K562 (cell line): Measurements from ENCODE around the gene JADE2. TPM values are rescaled to one million over a fixed set of nuclear protein-coding genes. Genes with fewer than 3 reads are reported as not detected.

Experiments
- CBFB ChIP-seq: sonication (generic); formaldehyde crosslinking; IDR thresholded peaks from 2 replicates; pipeline ENCODE4 v1.4.0; 2020; ENCODE audit warnings: mild to moderate bottlenecking, missing genetic modification reagents
- CBX2 ChIP-seq: fragments of 200-600 bp; sonication (generic); IDR thresholded peaks from one replicate; pipeline ENCODE4 v1.6.1; 2012; ENCODE audit warnings: mild to moderate bottlenecking, low read length, inconsistent platforms; ENCODE audit not compliant: insufficient read depth, poor library complexity, severe bottlenecking
- CBX8 ChIP-seq: fragments of 200-600 bp; sonication (generic); IDR thresholded peaks from 2 replicates; pipeline ENCODE4 v1.6.1; 2012; ENCODE audit warnings: borderline replicate concordance, mixed run types, low read depth, mild to moderate bottlenecking, moderate library complexity, mixed read lengths, low read length, control low read depth, inconsistent platforms; ENCODE audit not compliant: poor library complexity, severe bottlenecking; ENCODE audit errors: extremely low read depth
- HDAC8 ChIP-seq: fragments of 450-650 bp; IDR thresholded peaks from 2 replicates; pipeline ENCODE4 v1.6.1; 2016; ENCODE audit warnings: mild to moderate bottlenecking, missing genetic modification characterization, moderate library complexity, missing compliant biosample characterization
- KAT8 ChIP-seq: fragments of 450-650 bp; IDR thresholded peaks from 2 replicates; pipeline ENCODE4 v1.6.1; 2016; ENCODE audit warnings: low read depth, mild to moderate bottlenecking
- KLF1 ChIP-seq: fragments of 450-650 bp; IDR thresholded peaks from 2 replicates; pipeline ENCODE4 v1.6.1; 2016; ENCODE audit warnings: missing genetic modification characterization, missing compliant biosample characterization
- LARP7 ChIP-seq: fragments of 450-650 bp; IDR thresholded peaks from 2 replicates; pipeline ENCODE4 v1.6.1; 2016
- MAFF ChIP-seq: IDR thresholded peaks from 2 replicates; pipeline ENCODE4 v1.6.1; 2012; ENCODE audit warnings: low read length, improper control_type of control experiment
- MBD2 ChIP-seq: sonication (generic); IDR thresholded peaks from 2 replicates; pipeline ENCODE4 v1.6.1; 2016; ENCODE audit warnings: low read depth, borderline replicate concordance
- MECOM ChIP-seq: fragments of 250-450 bp; sonication (Bioruptor Pico); IDR thresholded peaks from 2 replicates; pipeline ENCODE4 v1.8.0; 2022; ENCODE audit warnings: inconsistent platforms
- NFE2L1 ChIP-seq: fragments of 450-650 bp; IDR thresholded peaks from 2 replicates; pipeline ENCODE4 v1.6.1; 2016; ENCODE audit warnings: missing genetic modification characterization, low read depth, mild to moderate bottlenecking, missing compliant biosample characterization, moderate library complexity, borderline replicate concordance
- NONO ChIP-seq, 2 experiments: fragments of 200-400 bp in 1 of 2; fragments of 450-650 bp in 1 of 2; formaldehyde crosslinking in 1 of 2; IDR thresholded peaks; 2 replicates each; pipeline ENCODE4 v1.6.1; 2017; ENCODE audit warnings: low read depth in 2 of 2, mild to moderate bottlenecking in 2 of 2, moderate library complexity in 2 of 2, low read length in 1 of 2
- PCBP1 ChIP-seq: fragments of 200-400 bp; formaldehyde crosslinking; IDR thresholded peaks from 2 replicates; pipeline ENCODE4 v1.6.1; 2018; ENCODE audit warnings: mild to moderate bottlenecking, low read depth, low read length; ENCODE audit not compliant: poor library complexity, severe bottlenecking
- SP2 ChIP-seq: IDR thresholded peaks from 2 replicates; pipeline ENCODE4 v1.6.1; 2011; ENCODE audit warnings: mild to moderate bottlenecking, low read depth, low read length, moderate library complexity; ENCODE audit not compliant: poor library complexity, severe bottlenecking; ENCODE audit errors: extremely low read depth
- TGIF2 ChIP-seq: sonication (generic); formaldehyde crosslinking; IDR thresholded peaks from 2 replicates; pipeline ENCODE4 v1.8.1; 2022; ENCODE audit warnings: mild to moderate bottlenecking, missing genetic modification reagents, moderate library complexity
- ZNF134 ChIP-seq: fragments of 250-450 bp; sonication (Bioruptor Pico); conservative IDR thresholded peaks from 2 replicates; pipeline ENCODE4 v1.4.0; 2020
- ZNF165 ChIP-seq: fragments of 250-450 bp; sonication (Bioruptor Pico); IDR thresholded peaks from 2 replicates; pipeline ENCODE4 v1.4.0; 2020; ENCODE audit warnings: borderline replicate concordance
- polyA plus RNA-seq, 8 experiments: library from polyadenylated mRNA; depleted of rRNA in 4 of 8; stranded (reverse) in 5 of 8; unstranded in 3 of 8; fragments of >200 nt; fragmentation: Nextera tagmentation in 2 of 8; fragmentation: Illumina TruSeq in 1 of 8; extraction: Ambion mirVana in 2 of 8; extraction: Trizol in 1 of 8; gene quantifications; 2 replicates each; pipeline versions ENCODE4 v1.2.1 to v1.2.3, GENCODE V29; 2011 to 2014; ENCODE audit warnings: inconsistent platforms in 1 of 8, missing spikeins in 1 of 8
- total RNA-seq, 7 experiments: library from RNA; depleted of rRNA in 6 of 7; stranded (reverse); fragments of >200 nt in 6 of 7; fragmentation: Illumina TruSeq in 2 of 7; extraction: Trizol in 2 of 7; gene quantifications; 2 replicates each; pipeline versions ENCODE4 v1.2.1 to v1.2.3, GENCODE V29; 2011 to 2021; ENCODE audit warnings: low replicate concordance in 1 of 7
- TF ChIP-seq, protein P1 (sequence below): sonication (generic); formaldehyde crosslinking; IDR thresholded peaks from 2 replicates; pipeline ENCODE4 v1.8.1; 2022; ENCODE audit warnings: missing genetic modification reagents
- TF ChIP-seq, protein P2 (sequence below): IDR thresholded peaks from 2 replicates; pipeline ENCODE4 v1.6.1; 2012; ENCODE audit warnings: low read depth, low read length, improper control_type of control experiment, borderline replicate concordance
- TF ChIP-seq, protein P3 (sequence below): fragments of 450-650 bp; formaldehyde crosslinking; IDR thresholded peaks from 2 replicates; pipeline ENCODE4 v1.4.0; 2022; ENCODE audit warnings: missing genetic modification characterization
- TF ChIP-seq, protein P4 (sequence below): sonication (generic); formaldehyde crosslinking; IDR thresholded peaks from 2 replicates; pipeline ENCODE4 v1.8.1; 2023; ENCODE audit warnings: mild to moderate bottlenecking, missing genetic modification reagents, moderate library complexity

JADE2 gene
- total and polyA plus RNA-seq, 9 of the 15 experiments (the other 6 are each of a cell fraction or from before 2014, with no cell fraction given), result 0.50 to 23.3 (median 9.1) TPM

DNA sequence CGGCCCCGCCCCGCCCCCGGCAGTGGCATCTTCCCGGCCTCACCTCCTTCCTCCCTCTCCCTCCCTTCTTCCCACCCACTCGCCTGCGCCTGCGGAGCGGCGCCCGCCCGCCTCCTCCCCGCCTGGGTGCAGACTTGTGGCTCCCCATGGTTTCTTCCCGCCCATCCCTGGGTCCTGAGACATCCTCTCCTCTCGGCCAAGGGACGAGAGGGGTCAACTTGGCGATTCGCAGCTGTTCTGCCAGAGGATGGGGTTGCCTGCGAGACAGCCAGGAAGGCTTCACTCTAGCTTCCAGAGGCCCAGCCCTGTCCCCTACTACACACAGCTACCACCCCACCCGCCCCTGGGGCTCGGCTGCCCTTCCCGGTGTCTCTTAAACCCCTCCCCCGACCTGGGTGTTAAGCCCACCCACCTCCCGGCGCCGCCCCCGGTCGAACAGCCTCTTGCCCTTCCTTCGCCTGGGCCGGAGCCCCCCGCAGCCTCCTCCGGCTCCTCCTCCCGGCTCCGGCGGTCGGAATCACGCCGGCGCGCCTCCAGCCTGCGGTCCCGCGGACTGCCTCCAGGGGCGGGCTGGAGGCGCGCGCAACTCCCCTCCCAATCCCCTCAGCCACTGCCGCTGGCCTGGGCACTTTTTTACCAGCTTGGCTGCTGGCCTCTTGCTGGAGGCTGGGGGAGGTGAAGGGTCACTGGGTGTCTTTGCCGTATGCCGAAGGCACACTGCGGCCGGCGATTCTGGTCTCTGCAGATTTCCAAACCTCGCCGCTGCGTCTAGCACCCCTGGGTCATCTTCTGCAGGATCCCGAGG, 1.9 kb downstream of the JADE2 start (continued):
- TF ChIP-seq, protein P1, sequence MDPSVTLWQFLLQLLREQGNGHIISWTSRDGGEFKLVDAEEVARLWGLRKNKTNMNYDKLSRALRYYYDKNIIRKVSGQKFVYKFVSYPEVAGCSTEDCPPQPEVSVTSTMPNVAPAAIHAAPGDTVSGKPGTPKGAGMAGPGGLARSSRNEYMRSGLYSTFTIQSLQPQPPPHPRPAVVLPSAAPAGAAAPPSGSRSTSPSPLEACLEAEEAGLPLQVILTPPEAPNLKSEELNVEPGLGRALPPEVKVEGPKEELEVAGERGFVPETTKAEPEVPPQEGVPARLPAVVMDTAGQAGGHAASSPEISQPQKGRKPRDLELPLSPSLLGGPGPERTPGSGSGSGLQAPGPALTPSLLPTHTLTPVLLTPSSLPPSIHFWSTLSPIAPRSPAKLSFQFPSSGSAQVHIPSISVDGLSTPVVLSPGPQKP (CRISPR knock-in tag), result no peak
- TF ChIP-seq, protein P2, sequence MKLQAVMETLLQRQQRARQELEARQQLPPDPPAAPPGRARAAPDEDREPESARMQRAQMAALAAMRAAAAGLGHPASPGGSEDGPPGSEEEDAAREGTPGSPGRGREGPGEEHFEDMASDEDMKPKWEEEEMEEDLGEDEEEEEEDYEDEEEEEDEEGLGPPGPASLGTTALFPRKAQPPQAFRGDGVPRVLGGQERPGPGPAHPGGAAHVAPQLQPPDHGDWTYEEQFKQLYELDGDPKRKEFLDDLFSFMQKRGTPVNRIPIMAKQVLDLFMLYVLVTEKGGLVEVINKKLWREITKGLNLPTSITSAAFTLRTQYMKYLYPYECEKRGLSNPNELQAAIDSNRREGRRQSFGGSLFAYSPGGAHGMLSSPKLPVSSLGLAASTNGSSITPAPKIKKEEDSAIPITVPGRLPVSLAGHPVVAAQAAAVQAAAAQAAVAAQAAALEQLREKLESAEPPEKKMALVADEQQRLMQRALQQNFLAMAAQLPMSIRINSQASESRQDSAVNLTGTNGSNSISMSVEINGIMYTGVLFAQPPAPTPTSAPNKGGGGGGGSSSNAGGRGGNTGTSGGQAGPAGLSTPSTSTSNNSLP, result no peak
- no peak for TF ChIP-seq MAFF
- no peak for TF ChIP-seq ZNF134 (CRISPR knock-in tag)
- no peak for TF ChIP-seq ZNF165 (CRISPR knock-in tag)
- TF ChIP-seq MECOM (CRISPR knock-in tag), result no peak
- TF ChIP-seq NFE2L1 (tag), result no peak
- no peak for TF ChIP-seq KAT8
- TF ChIP-seq, protein P3, sequence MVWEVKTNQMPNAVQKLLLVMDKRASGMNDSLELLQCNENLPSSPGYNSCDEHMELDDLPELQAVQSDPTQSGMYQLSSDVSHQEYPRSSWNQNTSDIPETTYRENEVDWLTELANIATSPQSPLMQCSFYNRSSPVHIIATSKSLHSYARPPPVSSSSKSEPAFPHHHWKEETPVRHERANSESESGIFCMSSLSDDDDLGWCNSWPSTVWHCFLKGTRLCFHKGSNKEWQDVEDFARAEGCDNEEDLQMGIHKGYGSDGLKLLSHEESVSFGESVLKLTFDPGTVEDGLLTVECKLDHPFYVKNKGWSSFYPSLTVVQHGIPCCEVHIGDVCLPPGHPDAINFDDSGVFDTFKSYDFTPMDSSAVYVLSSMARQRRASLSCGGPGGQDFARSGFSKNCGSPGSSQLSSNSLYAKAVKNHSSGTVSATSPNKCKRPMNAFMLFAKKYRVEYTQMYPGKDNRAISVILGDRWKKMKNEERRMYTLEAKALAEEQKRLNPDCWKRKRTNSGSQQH (CRISPR knock-in tag), result no peak
- TF ChIP-seq LARP7, result no peak
- no peak for TF ChIP-seq CBX8
- TF ChIP-seq TGIF2, result no peak
- TF ChIP-seq, protein P4, sequence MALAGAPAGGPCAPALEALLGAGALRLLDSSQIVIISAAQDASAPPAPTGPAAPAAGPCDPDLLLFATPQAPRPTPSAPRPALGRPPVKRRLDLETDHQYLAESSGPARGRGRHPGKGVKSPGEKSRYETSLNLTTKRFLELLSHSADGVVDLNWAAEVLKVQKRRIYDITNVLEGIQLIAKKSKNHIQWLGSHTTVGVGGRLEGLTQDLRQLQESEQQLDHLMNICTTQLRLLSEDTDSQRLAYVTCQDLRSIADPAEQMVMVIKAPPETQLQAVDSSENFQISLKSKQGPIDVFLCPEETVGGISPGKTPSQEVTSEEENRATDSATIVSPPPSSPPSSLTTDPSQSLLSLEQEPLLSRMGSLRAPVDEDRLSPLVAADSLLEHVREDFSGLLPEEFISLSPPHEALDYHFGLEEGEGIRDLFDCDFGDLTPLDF, result no peak
- no peak for TF ChIP-seq NONO (IDR thresholded peaks at IDR 0.05; ENCODE audit: low read depth in 2 of 2, low read length in 1 of 2)
- TF ChIP-seq CBFB, result no peak
- TF ChIP-seq CBX2, result no peak
- no peak for TF ChIP-seq SP2
- TF ChIP-seq MBD2, result no peak; the same call in 1 of the 2 replicates
- TF ChIP-seq PCBP1, result peak; percentile 63
- no peak for TF ChIP-seq KLF1 (tag)
- TF ChIP-seq HDAC8 (tag), result no peak
